Activated B cell treated with CpG ODN at 0.5 μM for 24 hours (primary cell): ENCODE results near the gene GPRIN2. TPM values are rescaled to one million over a fixed set of nuclear protein-coding genes. Genes with fewer than 3 reads are reported as not detected.

Source experiments
- ATAC-seq: fragments of 200-7000 bp; cut with Tn5 transposase; one replicate; pipeline ENCODE4 v1.10.0; 2021; ENCODE audit warnings: low read depth, mild to moderate bottlenecking, moderate library complexity
- CTCF ChIA-PET: fragments of 350-600 bp; sonication (Branson Sonifier 250); formaldehyde crosslinking; loops from one replicate; lab custom pipeline; 2021; ENCODE audit warnings: antibody characterized with exemption; lab: Charles Lee
- POLR2A ChIA-PET: fragments of 350-600 bp; sonication (Branson Sonifier 250); formaldehyde crosslinking; loops from one replicate; lab custom pipeline; 2021; ENCODE audit warnings: antibody characterized with exemption; lab: Charles Lee
- DNase-seq: peaks from one replicate; pipeline ENCODE4 v3.0.0; 2022
- H3K27ac Mint-ChIP-seq: one replicate; pipeline ENCODE4 v1.8.0; 2020; ENCODE audit warnings: mixed read lengths
- H3K27me3 Mint-ChIP-seq: one replicate; pipeline ENCODE4 v1.8.0; 2021; ENCODE audit warnings: mixed read lengths
- H3K36me3 Mint-ChIP-seq: one replicate; pipeline ENCODE4 v1.8.0; 2021; ENCODE audit warnings: low read depth, mixed read lengths
- H3K4me1 Mint-ChIP-seq: one replicate; pipeline ENCODE4 v1.8.0; 2021; ENCODE audit warnings: mixed read lengths
- H3K4me3 Mint-ChIP-seq: one replicate; pipeline ENCODE4 v1.8.0; 2020; ENCODE audit warnings: mild to moderate bottlenecking, mixed read lengths
- H3K9me3 Mint-ChIP-seq: one replicate; pipeline ENCODE4 v1.8.0; 2020; ENCODE audit warnings: mixed read lengths
- intact Hi-C: fragments of 100-400 bp; cut with micrococcal nuclease; formaldehyde crosslinking; loops from one replicate; pipeline ENCODE4 v1.15.1; 2024
- total RNA-seq: library from RNA; stranded (reverse); gene quantifications from 2 replicates; pipeline ENCODE4 v1.2.3, GENCODE V29; 2022
- TF ChIP-seq, protein P1 (sequence below): fragments of 200-600 bp; IDR thresholded peaks from one replicate; pipeline ENCODE4 v1.8.0; 2022; ENCODE audit warnings: antibody characterized with exemption, mild to moderate bottlenecking

Gene GPRIN2
- total RNA-seq, 1 donor from 2014 or later, result not detected

DNA sequence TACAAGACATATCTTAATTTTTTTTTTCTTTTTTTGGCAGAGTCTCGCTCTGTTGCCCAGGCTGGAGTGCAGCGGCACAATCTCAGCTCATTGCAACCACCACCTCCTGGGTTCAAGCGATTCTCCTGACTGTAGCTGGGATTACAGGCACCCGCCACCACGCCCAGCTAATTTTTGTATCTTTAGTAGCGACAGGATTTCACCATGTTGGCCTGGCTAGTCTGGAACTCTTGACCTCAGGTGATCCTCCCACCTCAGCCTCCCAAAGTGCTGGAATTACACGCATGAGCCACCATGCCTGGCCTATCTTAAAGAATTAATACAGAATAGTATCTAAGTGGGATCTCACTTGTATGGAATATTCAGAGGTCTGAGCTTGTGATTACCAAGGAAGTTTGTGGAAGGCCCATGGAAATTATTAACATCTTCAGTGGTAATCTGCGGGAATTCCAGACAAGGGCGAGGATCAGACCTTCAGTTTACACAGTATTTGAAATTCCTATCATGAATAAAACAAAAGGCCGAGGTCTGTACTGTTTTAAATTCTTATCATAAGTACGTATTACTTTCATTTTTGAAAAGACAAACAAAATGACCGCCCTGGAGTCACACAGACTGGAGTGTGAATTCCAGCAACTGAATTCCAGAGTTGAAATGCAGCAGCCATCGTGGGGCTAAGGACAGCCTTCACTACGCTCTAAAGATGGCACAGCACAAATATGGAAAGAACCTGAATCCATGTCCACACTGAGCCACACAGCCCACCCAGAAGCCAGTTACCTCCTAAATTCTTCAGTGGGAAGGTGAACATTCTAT, 16.7 kb downstream of the GPRIN2 start:
- H3K27me3 Mint-ChIP-seq, result peaks cover 54% of the 10 kb centered on the region
- no peak overlapping the region for H3K4me3 Mint-ChIP-seq
- intact Hi-C loops, result no loop called here
- H3K9me3 Mint-ChIP-seq, result no peaks in the 10 kb centered on the region
- H3K27ac Mint-ChIP-seq, result no peak overlapping the region
- TF ChIP-seq, protein P1, sequence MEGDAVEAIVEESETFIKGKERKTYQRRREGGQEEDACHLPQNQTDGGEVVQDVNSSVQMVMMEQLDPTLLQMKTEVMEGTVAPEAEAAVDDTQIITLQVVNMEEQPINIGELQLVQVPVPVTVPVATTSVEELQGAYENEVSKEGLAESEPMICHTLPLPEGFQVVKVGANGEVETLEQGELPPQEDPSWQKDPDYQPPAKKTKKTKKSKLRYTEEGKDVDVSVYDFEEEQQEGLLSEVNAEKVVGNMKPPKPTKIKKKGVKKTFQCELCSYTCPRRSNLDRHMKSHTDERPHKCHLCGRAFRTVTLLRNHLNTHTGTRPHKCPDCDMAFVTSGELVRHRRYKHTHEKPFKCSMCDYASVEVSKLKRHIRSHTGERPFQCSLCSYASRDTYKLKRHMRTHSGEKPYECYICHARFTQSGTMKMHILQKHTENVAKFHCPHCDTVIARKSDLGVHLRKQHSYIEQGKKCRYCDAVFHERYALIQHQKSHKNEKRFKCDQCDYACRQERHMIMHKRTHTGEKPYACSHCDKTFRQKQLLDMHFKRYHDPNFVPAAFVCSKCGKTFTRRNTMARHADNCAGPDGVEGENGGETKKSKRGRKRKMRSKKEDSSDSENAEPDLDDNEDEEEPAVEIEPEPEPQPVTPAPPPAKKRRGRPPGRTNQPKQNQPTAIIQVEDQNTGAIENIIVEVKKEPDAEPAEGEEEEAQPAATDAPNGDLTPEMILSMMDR, result no peak
- no peaks in the 10 kb centered on the region for H3K4me1 Mint-ChIP-seq
- no peak for ATAC-seq
- DNase-seq, result no peak
- ChIA-PET CTCF (no interaction called here), POLR2A (no interaction called here)
- no peaks in the 10 kb centered on the region for H3K36me3 Mint-ChIP-seq

DNA sequence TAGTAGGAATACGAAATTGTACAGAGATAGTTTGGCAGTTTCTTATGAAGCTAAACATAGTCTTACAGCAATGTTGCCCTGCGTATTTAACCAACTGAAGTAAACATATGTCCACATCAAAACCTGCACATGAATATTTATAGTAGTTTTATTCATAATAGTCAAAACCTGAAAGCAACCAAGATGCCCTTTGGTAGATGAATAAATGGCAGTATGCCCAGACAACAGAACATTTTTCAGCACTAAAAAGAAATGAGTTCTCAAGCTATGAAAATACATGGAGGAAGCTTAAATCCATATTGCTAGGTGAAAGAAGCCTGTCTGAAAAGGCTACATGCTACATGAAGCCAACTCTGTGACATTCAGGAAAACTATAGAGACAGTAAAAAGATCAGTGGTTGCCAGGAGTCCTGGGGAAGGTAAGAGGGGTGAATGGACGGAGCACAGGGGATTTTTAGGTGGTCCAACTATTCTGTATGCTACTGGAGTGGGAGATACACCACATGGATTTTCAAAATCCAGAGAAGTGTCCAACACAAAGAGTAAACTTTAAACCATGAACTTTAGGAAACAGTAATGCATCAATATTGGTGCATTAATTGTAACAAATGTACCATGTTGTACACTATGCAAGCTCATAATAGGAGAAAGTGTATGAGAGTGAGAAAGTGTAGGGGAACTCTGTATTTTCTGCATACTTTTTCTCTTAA, 17.6 kb downstream of the GPRIN2 start:
- Mint-ChIP-seq H3K9me3 (no peaks in the 10 kb centered on the region), H3K4me3 (no peak overlapping the region), H3K27ac (no peak overlapping the region), H3K36me3 (no peaks in the 10 kb centered on the region), H3K27me3 (peaks cover 51% of the 10 kb centered on the region), H3K4me1 (no peaks in the 10 kb centered on the region)
- TF ChIP-seq, protein P1, result no peak
- POLR2A ChIA-PET, result no interaction called here
- intact Hi-C loops, result no loop called here
- no peak for ATAC-seq
- CTCF ChIA-PET, result no interaction called here
- no peak for DNase-seq

DNA sequence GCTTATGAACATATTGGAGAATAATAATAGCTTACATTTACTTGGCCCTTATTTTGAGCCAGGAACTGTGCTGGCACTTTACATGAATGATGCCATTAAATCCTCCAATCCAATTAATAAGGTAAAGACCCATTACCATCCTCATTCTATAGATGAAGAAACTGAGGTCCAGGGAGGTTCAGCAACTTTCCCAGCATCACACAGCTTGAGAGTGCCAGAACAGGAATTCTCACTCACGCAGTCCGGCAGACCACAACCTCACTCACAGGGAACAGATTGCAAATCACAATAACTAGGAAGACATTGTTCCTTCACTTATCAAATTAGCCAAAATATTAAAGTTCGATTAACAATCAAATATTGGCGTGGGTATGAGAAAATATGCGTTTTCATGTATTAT, 18.3 kb downstream of the GPRIN2 start:
- Mint-ChIP-seq H3K36me3 (no peaks in the 10 kb centered on the region), H3K4me3 (no peak overlapping the region), H3K9me3 (no peaks in the 10 kb centered on the region), H3K4me1 (no peaks in the 10 kb centered on the region), H3K27ac (no peak overlapping the region), H3K27me3 (peaks cover 45% of the 10 kb centered on the region)
- intact Hi-C loops, result no loop called here
- ChIA-PET POLR2A (no interaction called here), CTCF (no interaction called here)
- no peak for DNase-seq
- TF ChIP-seq, protein P1, result no peak
- no peak for ATAC-seq

- DNase-seq (no peak), ATAC-seq (no peak)
- H3K4me1 Mint-ChIP-seq, result no peaks in the 10 kb centered on the region
- TF ChIP-seq, protein P1, result no peak
- ChIA-PET POLR2A (no interaction called here), CTCF (no interaction called here)
- H3K27ac Mint-ChIP-seq, result no peak overlapping the region
- H3K4me3 Mint-ChIP-seq, result no peak overlapping the region
- H3K36me3 Mint-ChIP-seq, result no peaks in the 10 kb centered on the region
- peaks cover 37% of the 10 kb centered on the region for H3K27me3 Mint-ChIP-seq
- no peaks in the 10 kb centered on the region for H3K9me3 Mint-ChIP-seq
- intact Hi-C loops, result no loop called here
Observed at GRCh38 chr10:46537309-46537708, 19.1 kb downstream of the GPRIN2 start.

- TF ChIP-seq, protein P1, result no peak
- intact Hi-C loops, result no loop called here
- no peak for DNase-seq
- Mint-ChIP-seq H3K4me1 (no peaks in the 10 kb centered on the region), H3K27me3 (peaks cover 31% of the 10 kb centered on the region), H3K4me3 (no peak overlapping the region), H3K36me3 (no peaks in the 10 kb centered on the region), H3K27ac (no peak overlapping the region), H3K9me3 (no peaks in the 10 kb centered on the region)
- POLR2A ChIA-PET, result no interaction called here
- CTCF ChIA-PET, result no interaction called here
- no peak for ATAC-seq
Observed at GRCh38 chr10:46536781-46537180, 19.7 kb downstream of the GPRIN2 start.
